NCI-H748 (cell line): ENCODE measurements around the gene BLVRA.

Experiments used
- DNase-seq: peaks from one replicate; lab custom pipeline; 2025; ENCODE audit not compliant: unreplicated experiment; lab: John Stamatoyannopoulos, UW

The BLVRA gene

DNA sequence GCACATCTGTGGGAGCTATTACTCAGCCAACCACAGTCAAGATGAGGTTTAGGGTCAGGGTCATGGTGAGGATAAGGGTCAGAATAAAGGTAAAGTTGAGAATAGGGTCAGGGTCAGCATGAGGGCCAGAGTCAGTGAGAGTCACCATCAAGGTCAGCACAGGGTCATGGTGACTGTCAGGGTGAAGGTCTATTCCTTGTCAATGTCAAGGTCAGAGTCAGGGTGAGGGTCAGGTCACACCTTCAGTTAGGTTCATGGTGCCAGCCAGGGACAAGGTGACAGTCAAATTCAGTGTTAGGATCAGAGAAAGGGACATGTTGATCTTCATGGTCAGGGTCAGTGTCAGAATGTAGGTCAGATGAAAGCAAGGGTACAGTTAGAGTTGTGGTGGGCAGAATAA lies 96.7 kb downstream of the BLVRA start:
- DNase-seq = no peak

GRCh38 chr7:43856316-43856715 lies 97.8 kb downstream of the BLVRA start:
- DNase-seq = no peak
